ENCODE measurements around the gene METTL3. TPM values are rescaled to one million over a fixed set of nuclear protein-coding genes. Genes with fewer than 3 reads are reported as not detected.
A peak's percentile ranks its signal among the peaks of the same experiment; 100 is the strongest.

The METTL3 gene
- total and polyA plus RNA-seq, 2 of the 13 experiments (the other 11 are each of a cell fraction or from before 2014, with no cell fraction given): 123 to 130 TPM

DNA sequence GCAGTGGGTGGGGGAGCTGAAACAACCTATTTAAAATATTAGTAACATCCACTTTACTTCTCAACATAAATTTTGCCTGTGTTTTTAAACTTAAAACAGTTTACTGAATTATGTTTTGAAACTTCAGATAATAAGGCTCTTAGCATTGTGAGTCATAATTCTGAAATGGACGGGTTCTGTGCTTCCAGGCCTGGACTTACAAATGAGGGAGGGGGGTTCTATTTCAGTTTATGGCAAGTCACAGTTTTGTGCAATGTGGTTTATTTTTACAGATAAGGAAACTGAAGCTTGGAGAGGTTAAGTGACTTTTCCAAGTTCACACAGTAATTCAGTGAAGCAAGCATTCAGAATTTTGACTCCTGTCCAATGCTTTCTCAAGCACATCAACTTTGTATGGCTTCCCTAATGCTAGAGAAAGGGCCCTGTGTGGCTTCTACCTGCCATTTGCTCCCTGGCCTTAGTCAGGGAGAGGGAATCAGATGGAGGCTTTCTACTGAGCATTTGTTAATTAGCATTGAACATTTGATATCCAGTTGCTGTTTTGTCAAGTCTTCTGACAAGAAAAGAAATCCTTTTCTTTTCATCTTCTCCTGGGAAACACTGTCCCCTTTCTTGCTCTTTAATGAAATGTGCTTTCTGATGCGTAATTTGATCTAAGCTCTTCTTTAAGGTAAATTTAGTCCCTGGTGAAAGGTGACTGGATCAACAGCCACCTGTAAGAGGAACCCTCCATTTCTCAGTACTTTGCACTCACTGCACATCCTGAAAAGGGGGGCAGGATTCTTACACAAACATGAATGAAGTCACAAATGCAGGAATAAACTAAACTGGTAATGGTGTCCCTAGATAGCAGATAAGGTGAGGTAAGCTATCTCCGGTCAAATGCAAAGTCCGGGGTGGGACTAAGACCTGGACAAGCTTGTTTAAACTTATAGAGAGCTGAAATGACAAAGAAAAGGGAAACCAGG, 17.5 kb upstream of the METTL3 start (continued):
- no peak for TF ChIP-seq ZNF33A (CRISPR knock-in tag; IDR thresholded peaks at IDR 0.05; ENCODE audit: borderline replicate concordance)
- TF ChIP-seq PHF20 (CRISPR knock-in tag; IDR thresholded peaks at IDR 0.05): no peak
- no peak for TF ChIP-seq PCBP2 (optimal IDR thresholded peaks at IDR 0.05; ENCODE audit: low read depth, low read length, poor library complexity, severe bottlenecking)
- TF ChIP-seq, protein P1, sequence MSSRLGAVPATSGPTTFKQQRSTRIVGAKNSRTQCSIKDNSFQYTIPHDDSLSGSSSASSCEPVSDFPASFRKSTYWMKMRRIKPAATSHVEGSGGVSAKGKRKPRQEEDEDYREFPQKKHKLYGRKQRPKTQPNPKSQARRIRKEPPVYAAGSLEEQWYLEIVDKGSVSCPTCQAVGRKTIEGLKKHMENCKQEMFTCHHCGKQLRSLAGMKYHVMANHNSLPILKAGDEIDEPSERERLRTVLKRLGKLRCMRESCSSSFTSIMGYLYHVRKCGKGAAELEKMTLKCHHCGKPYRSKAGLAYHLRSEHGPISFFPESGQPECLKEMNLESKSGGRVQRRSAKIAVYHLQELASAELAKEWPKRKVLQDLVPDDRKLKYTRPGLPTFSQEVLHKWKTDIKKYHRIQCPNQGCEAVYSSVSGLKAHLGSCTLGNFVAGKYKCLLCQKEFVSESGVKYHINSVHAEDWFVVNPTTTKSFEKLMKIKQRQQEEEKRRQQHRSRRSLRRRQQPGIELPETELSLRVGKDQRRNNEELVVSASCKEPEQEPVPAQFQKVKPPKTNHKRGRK (CRISPR knock-in tag; IDR thresholded peaks at IDR 0.05): no peak
- TF ChIP-seq CCDC6 (CRISPR knock-in tag; IDR thresholded peaks at IDR 0.05): no peak
- TF ChIP-seq, protein P2, sequence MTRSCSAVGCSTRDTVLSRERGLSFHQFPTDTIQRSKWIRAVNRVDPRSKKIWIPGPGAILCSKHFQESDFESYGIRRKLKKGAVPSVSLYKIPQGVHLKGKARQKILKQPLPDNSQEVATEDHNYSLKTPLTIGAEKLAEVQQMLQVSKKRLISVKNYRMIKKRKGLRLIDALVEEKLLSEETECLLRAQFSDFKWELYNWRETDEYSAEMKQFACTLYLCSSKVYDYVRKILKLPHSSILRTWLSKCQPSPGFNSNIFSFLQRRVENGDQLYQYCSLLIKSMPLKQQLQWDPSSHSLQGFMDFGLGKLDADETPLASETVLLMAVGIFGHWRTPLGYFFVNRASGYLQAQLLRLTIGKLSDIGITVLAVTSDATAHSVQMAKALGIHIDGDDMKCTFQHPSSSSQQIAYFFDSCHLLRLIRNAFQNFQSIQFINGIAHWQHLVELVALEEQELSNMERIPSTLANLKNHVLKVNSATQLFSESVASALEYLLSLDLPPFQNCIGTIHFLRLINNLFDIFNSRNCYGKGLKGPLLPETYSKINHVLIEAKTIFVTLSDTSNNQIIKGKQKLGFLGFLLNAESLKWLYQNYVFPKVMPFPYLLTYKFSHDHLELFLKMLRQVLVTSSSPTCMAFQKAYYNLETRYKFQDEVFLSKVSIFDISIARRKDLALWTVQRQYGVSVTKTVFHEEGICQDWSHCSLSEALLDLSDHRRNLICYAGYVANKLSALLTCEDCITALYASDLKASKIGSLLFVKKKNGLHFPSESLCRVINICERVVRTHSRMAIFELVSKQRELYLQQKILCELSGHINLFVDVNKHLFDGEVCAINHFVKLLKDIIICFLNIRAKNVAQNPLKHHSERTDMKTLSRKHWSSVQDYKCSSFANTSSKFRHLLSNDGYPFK (CRISPR knock-in tag; IDR thresholded peaks at IDR 0.05; ENCODE audit: borderline replicate concordance): no peak
- TF ChIP-seq CSRNP2 (CRISPR knock-in tag; conservative IDR thresholded peaks at IDR 0.05; ENCODE audit: low read depth): no peak
- peak; percentile 72; the same call in 1 of the 2 replicates for TF ChIP-seq HMG20A (CRISPR knock-in tag; IDR thresholded peaks at IDR 0.05; ENCODE audit: borderline replicate concordance)
- TF ChIP-seq HIVEP1 (CRISPR knock-in tag; IDR thresholded peaks at IDR 0.05): no peak
- TF ChIP-seq BATF2 (CRISPR knock-in tag; IDR thresholded peaks at IDR 0.05): no peak
- no peak for TF ChIP-seq MYC (CRISPR knock-in tag; IDR thresholded peaks at IDR 0.05; ENCODE audit: borderline replicate concordance)
- TF ChIP-seq BRD4 (CRISPR knock-in tag; IDR thresholded peaks at IDR 0.05): peak; percentile 81; the same call in 1 of the 2 replicates
- no peak for TF ChIP-seq RELA (CRISPR knock-in tag; IDR thresholded peaks at IDR 0.05)
- peak; percentile 88 for TF ChIP-seq NCOR1 (IDR thresholded peaks at IDR 0.05; ENCODE audit: borderline replicate concordance, low read length)
- 0 out of 2 replicates have a peak, but pooled peaks have one; percentile 60 for TF ChIP-seq TMF1 (CRISPR knock-in tag; IDR thresholded peaks at IDR 0.05; ENCODE audit: low read depth)
- TF ChIP-seq HDAC2 (CRISPR knock-in tag; IDR thresholded peaks at IDR 0.05): peak; percentile 71; the same call in 1 of the 2 replicates
- peak; percentile 66; the same call in 1 of the 2 replicates for TF ChIP-seq ZNF264 (CRISPR knock-in tag; IDR thresholded peaks at IDR 0.05)
- no peak for TF ChIP-seq DR1 (CRISPR knock-in tag; IDR thresholded peaks at IDR 0.05)
- TF ChIP-seq SNRNP70 (IDR thresholded peaks at IDR 0.05; ENCODE audit: low read depth, low read length): no peak
- TF ChIP-seq, protein P3, sequence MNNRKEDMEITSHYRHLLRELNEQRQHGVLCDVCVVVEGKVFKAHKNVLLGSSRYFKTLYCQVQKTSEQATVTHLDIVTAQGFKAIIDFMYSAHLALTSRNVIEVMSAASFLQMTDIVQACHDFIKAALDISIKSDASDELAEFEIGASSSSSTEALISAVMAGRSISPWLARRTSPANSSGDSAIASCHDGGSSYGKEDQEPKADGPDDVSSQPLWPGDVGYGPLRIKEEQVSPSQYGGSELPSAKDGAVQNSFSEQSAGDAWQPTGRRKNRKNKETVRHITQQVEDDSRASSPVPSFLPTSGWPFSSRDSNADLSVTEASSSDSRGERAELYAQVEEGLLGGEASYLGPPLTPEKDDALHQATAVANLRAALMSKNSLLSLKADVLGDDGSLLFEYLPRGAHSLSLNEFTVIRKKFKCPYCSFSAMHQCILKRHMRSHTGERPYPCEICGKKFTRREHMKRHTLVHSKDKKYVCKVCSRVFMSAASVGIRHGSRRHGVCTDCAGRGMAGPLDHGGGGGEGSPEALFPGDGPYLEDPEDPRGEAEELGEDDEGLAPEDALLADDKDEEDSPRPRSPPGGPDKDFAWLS (CRISPR knock-in tag; IDR thresholded peaks at IDR 0.05; ENCODE audit: borderline replicate concordance): no peak
